SU-DHL-6 (cell line): ENCODE data around the gene STARD7.

Experiments
- CTCF ChIP-seq: fragments of 200-600 bp; sonication (generic); IDR thresholded peaks from one replicate; pipeline ENCODE4 v1.5.1; 2017; ENCODE audit warnings: antibody characterized with exemption, mild to moderate bottlenecking, low read length, moderate library complexity; ENCODE audit not compliant: insufficient read depth, poor library complexity, severe bottlenecking
- EZH2phosphoT487 ChIP-seq: fragments of 200-600 bp; sonication (generic), shearing (Covaris generic); conservative IDR thresholded peaks from 2 replicates; pipeline ENCODE4 v1.6.1; 2018; ENCODE audit warnings: mild to moderate bottlenecking, antibody characterized with exemption, low read length, moderate library complexity, mixed read lengths

- no peak for TF ChIP-seq CTCF
- TF ChIP-seq EZH2phosphoT487: no peak
These were observed 57.6 kb downstream of the STARD7 start for GRCh38 chr2:96150791-96151594.
